ENCODE measurements around the gene SEC16A. TPM values are rescaled to one million over a fixed set of nuclear protein-coding genes. Genes with fewer than 3 reads are reported as not detected.
A peak's percentile ranks its signal among the peaks of the same experiment; 100 is the strongest.

SEC16A gene
- total and polyA plus RNA-seq, 4 donors: 44.2 to 78.8 (median 46.7) TPM

GRCh38 chr9:136507221-136507991 is 24.6 kb upstream of the SEC16A start:
- peaks cover 7 to 96% (median 16%) of the 10 kb centered on the region in 4 donors for H3K36me3 ChIP-seq (ENCODE audit: control insufficient read depth in 4 of 4, insufficient read depth in 4 of 4, low read length in 4 of 4)
- peaks cover 0 to 6% (median 0%) of the 10 kb centered on the region in 5 donors for H3K4me1 ChIP-seq (ENCODE audit: control insufficient read depth in 5 of 5, insufficient read depth in 5 of 5, low read length in 5 of 5)
- ATAC-seq (ENCODE audit: insufficient read depth, low FRiP score): no peak
- H3K9ac ChIP-seq (ENCODE audit: insufficient read depth in 1 of 2, low read length in 2 of 2): no peak overlapping the region
- TF ChIP-seq, protein P1, sequence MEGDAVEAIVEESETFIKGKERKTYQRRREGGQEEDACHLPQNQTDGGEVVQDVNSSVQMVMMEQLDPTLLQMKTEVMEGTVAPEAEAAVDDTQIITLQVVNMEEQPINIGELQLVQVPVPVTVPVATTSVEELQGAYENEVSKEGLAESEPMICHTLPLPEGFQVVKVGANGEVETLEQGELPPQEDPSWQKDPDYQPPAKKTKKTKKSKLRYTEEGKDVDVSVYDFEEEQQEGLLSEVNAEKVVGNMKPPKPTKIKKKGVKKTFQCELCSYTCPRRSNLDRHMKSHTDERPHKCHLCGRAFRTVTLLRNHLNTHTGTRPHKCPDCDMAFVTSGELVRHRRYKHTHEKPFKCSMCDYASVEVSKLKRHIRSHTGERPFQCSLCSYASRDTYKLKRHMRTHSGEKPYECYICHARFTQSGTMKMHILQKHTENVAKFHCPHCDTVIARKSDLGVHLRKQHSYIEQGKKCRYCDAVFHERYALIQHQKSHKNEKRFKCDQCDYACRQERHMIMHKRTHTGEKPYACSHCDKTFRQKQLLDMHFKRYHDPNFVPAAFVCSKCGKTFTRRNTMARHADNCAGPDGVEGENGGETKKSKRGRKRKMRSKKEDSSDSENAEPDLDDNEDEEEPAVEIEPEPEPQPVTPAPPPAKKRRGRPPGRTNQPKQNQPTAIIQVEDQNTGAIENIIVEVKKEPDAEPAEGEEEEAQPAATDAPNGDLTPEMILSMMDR (IDR thresholded peaks at IDR 0.05; ENCODE audit: control extremely low read depth, extremely low read depth): no peak
- peaks cover 0 to 1% (median 0%) of the 10 kb centered on the region in 4 donors for H3K9me3 ChIP-seq (ENCODE audit: control insufficient read depth in 4 of 4, insufficient read depth in 3 of 4, low read length in 3 of 4)
- no peaks in the 10 kb centered on the region for H3K27me3 ChIP-seq (ENCODE audit: control insufficient read depth in 3 of 3, insufficient read depth in 3 of 3, low read length in 2 of 3)
- DNase-seq: no peak
- no peak overlapping the region for H3K4me3 ChIP-seq
- peak overlapping the region in 1 of 2 donors; percentile 2 for H3K27ac ChIP-seq (ENCODE audit: low read depth in 1 of 2, low read length in 1 of 2)
- 95 to 97% methylated on average over 27 to 28 of the region's 28 CpGs for WGBS, 2 donors

GRCh38 chr9:136506425-136506824 is 23.6 kb upstream of the SEC16A start:
- H3K4me3 ChIP-seq: no peak overlapping the region
- H3K9ac ChIP-seq (ENCODE audit: insufficient read depth in 1 of 2, low read length in 2 of 2): no peak overlapping the region
- WGBS, 2 donors: 92 to 96% methylated on average over 30 of the region's 30 CpGs
- H3K9me3 ChIP-seq (ENCODE audit: control insufficient read depth in 4 of 4, insufficient read depth in 3 of 4, low read length in 3 of 4): peaks cover 0 to 1% (median 0%) of the 10 kb centered on the region in 4 donors
- no peak overlapping the region for H3K27ac ChIP-seq (ENCODE audit: low read depth in 1 of 2, low read length in 1 of 2)
- H3K36me3 ChIP-seq (ENCODE audit: control insufficient read depth in 4 of 4, insufficient read depth in 4 of 4, low read length in 4 of 4): peaks cover 7 to 98% (median 19%) of the 10 kb centered on the region in 4 donors
- no peaks in the 10 kb centered on the region for H3K27me3 ChIP-seq (ENCODE audit: control insufficient read depth in 3 of 3, insufficient read depth in 3 of 3, low read length in 2 of 3)
- ATAC-seq (ENCODE audit: insufficient read depth, low FRiP score) (no peak), DNase-seq (no peak)
- H3K4me1 ChIP-seq (ENCODE audit: control insufficient read depth in 5 of 5, insufficient read depth in 5 of 5, low read length in 5 of 5): peaks cover 0 to 6% (median 0%) of the 10 kb centered on the region in 5 donors
- TF ChIP-seq, protein P1 (IDR thresholded peaks at IDR 0.05; ENCODE audit: control extremely low read depth, extremely low read depth): no peak

DNA sequence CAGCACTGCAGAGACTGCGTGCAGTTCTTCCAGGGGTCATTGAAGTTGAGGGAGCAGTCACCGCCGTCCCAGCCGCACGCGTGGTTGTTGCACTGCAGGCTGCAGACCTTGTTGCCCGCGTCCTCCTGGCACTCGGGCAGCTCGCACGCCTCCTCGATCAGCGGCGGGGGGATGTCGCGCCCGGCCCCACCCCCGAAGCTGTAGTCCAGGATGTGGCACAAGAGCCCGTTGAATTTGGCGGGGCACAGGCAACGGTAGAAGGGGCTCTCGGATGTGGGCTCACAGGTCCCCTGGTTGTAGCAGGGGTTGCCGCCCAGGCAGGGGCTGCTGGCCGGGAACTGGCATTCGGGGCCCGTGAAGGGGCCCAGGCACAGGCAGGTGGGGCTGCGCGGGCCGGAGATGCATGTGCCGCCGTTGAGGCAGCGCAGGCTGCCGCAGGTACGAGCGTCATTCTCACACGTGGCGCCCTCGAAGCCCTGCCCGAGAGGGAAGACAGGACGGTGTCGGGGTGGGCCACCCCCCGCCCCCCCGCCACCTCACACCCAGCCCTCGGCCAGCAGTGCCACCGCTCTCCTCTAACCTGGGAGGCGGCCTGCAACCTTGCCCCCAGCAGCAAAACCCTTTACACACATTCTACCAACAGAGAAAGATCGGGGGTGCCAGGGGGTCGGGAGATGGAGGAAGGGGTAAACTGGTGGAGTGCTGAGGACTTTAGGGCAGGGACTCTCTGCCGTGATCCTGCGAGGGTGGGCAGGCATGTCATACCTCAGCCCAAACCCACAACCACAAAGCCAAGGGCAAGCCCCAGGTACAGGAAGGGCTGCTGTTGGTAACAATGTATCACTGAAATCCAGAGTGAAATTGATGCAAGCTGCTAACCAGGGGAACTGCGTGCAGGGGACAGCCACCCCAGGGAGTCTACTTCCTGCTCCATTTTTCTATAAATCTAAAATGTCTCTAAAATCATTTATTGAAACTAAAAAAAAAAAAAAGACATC is 22.9 kb upstream of the SEC16A start:
- 88 to 89% methylated on average over 48 to 51 of the region's 51 CpGs for WGBS, 2 donors
- H3K4me3 ChIP-seq: no peak overlapping the region
- DNase-seq (no peak), ATAC-seq (ENCODE audit: insufficient read depth, low FRiP score) (no peak)
- H3K27ac ChIP-seq (ENCODE audit: low read depth in 1 of 2, low read length in 1 of 2): peak overlapping the region in 1 of 2 donors; percentile 15
- H3K4me1 ChIP-seq (ENCODE audit: control insufficient read depth in 5 of 5, insufficient read depth in 5 of 5, low read length in 5 of 5): peaks cover 0 to 6% (median 0%) of the 10 kb centered on the region in 5 donors
- peaks cover 0 to 1% (median 0%) of the 10 kb centered on the region in 4 donors for H3K9me3 ChIP-seq (ENCODE audit: control insufficient read depth in 4 of 4, insufficient read depth in 3 of 4, low read length in 3 of 4)
- TF ChIP-seq, protein P1 (IDR thresholded peaks at IDR 0.05; ENCODE audit: control extremely low read depth, extremely low read depth): no peak
- peaks cover 7 to 94% (median 19%) of the 10 kb centered on the region in 4 donors for H3K36me3 ChIP-seq (ENCODE audit: control insufficient read depth in 4 of 4, insufficient read depth in 4 of 4, low read length in 4 of 4)
- H3K27me3 ChIP-seq (ENCODE audit: control insufficient read depth in 3 of 3, insufficient read depth in 3 of 3, low read length in 2 of 3): no peaks in the 10 kb centered on the region
- no peak overlapping the region for H3K9ac ChIP-seq (ENCODE audit: insufficient read depth in 1 of 2, low read length in 2 of 2)

Data from lung (tissue), 12 donors.